ENCODE measurements around the gene SH3BGRL3.
"Not testable (repeated sequence)": the region's sequence is repeated elsewhere in the genome, so short reads cannot be mapped to it uniquely, and the experiment has no call there.

Gene SH3BGRL3

DNA sequence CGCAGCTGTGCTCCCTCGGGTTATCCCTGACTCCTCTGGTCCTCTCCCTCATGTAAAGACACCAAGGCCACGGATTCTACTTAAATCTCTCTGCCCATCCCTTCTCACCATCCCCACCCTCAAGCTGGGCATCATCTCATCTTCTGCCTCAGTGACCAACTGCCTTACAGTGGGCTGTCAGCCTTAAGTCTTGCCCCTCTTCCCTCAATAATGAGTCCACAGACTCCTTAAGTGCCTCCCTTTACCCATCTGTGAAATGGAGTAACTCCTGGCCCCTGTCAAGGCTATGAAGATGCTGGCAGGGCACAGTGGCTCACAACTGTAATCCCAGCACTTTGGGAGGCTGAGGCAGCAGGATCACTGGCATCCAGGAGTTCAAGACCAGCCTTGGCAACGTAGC is 12.1 kb downstream of the SH3BGRL3 start:
- no peak for DNase-seq

DNA sequence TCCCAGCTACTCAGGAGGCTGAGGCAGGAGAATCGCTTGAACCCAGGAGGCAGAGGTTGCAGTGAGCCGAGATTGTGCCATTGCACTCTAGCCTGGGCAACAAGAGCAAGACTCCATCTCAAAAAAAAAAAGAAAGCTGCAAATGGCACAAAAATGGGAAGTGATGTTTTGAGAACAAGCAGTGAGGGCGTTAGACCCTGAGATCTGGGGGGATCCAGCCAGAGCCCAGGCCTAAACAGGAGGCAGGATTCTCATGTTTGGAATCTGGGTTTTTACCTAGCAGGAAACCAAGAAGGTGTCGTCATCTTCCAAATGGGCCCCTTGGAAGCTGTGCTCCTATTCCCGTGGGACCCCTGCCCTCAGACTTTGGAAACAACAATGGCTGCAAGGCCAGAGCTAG is 12.8 kb downstream of the SH3BGRL3 start:
- DNase-seq: not testable (repeated sequence)

DNA sequence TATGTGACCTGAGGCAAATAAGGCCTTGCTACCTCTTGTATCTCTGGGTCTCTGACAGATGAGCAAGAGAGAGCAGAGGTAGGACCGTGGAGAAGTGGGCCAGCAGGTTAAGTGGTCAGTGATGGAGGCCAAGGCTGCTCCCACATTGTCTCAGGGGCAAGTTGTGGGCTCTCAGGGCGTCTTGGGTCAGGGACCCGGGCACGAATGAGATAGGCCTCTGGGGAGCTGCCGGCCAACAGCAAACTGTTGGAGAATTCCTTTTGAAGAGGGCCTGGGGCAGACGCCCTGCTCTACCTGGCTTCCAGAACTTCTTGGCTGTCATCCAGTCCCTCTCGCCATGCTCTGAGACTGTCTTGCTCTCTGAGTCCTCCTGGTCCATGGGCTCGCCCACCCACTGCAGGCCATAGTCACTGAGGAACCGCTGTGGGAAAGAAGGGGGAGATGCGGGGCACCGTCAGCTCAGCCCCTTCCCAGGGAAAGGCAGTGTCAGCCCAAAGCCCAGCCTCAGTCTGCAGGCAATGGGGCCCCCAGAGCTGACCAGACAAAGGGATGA is 14.1 kb downstream of the SH3BGRL3 start:
- DNase-seq: no peak

DNA sequence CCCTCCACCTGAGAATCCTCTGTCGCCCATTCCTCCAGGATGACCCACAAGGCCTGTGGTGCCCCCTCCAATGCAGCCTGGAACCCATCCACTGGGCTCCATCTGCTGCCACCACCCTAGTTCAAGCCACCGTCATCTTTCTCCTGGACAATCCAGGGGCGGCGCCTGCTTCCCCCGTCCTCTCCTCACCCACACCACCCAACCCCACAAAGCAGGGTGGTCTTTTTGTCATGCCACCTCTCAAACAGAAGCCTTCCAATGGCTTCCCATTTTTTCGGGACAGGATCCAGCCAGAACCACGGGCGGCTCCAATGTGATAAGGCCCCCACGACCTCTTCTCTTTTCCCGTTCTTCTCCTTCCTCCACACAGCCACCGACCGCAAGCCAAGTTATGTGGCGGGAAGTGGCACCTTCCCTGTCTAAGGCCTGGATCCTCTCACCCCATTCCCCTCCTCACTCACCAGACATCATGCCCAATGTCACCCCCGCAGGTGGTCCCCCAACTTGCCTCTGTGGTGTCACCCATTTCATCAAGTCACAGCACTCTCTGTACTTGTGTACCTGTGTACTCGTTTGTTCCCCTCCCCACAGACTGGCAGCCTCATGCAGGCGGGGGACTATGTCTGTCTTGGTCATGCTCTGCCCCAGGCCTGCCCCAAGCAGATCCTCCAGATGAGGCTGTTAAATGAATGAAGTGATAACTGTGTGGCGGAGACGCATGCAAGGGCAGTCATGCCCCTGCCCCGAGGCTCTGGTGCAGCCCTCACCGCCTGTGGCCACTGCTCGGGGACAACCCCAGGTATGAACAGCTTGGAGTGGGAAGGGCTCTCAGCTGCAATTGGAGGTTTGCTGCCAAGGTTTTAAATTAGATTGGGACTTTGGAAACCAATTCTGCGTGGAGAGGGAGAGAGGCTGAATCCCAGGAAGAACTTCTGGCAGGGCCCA is 15.6 kb downstream of the SH3BGRL3 start:
- DNase-seq: no peak

DNA sequence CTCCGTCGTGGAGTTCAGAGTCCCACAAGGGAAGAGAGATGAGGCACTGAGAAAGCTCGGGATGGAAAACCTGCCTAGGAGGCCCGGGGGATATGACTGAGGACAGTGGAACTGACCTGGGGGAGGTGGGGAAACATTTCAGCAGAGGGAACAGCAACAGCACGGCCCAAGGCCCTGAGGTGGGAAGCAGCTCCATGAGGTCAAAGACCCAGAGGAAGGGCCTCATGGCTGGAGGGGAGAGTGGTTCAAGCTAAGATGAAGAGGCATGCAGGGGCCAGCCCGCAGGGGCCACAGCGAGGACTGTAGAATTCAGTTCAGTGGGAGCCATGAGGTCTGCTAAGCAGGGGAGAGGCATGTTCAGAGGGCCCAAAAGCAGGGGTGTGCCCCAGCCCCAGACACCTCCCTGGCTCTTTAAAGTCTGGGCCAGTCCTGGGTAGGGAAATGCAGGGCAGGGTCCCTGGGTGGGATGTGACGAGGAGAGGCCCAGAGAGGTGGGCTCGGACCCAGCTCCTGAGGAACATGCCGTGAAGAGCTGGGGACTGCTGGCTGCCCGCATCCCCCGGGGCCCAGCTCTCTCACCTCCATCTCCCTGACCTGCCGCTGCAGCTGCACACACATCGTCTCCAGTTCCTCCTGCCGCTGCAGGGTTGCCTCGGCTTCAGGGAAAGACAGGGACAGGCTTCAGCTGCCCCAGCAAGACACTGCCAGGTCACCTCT is 16.6 kb downstream of the SH3BGRL3 start:
- DNase-seq: no peak

DNA sequence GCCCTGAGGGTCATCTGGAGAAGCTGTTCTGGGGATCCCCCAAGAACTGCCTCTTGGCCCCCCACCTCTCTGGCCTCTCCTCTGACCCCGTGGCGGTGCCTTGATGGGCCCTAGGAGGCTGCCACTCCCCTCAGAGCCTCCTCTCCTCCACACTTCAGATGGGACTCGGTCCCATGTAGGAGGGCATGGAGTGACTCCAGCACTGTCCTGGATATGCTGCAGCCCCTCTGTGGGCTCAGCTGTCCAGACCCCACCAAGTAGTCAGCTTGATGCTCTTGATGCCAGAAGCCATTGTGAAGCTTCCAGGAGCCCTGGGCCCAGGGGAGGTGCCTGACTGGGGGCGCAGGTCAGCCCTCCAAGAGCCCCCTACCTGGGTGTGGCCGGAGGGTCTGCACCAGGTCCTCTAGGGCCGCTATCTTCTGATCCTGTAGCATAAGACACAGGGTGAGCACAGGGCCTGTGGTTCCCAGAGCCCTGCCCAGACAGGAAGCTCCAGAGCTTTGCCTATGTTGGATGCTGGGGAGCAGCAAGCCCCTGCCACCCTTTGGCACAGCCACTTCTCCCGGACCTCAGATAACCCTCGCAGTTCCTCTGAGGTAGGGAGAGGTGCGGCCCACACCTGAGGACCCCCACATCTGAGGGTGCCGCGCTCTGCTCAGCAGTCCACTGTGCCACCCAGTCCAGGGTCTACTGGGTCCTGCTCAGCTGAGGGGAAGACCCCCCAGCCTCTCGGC is 17.3 kb downstream of the SH3BGRL3 start:
- DNase-seq: no peak

DNA sequence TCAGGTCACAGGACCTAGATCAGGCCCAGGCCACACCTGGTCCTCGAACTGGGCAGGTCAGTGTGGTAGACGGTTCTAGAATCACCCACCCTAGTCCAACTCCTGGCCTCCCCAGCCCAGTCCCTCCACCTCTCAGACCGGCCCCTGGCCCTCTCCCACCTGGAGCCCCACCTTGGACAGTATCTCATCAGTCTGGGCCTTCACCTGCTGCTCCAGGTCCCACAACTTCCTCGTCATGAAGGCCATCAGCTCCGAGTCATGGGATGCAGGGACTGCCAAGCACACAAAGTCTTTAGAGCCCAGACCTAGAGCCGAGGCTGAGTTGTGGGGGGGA is 17.9 kb downstream of the SH3BGRL3 start:
- no peak for DNase-seq

DNA sequence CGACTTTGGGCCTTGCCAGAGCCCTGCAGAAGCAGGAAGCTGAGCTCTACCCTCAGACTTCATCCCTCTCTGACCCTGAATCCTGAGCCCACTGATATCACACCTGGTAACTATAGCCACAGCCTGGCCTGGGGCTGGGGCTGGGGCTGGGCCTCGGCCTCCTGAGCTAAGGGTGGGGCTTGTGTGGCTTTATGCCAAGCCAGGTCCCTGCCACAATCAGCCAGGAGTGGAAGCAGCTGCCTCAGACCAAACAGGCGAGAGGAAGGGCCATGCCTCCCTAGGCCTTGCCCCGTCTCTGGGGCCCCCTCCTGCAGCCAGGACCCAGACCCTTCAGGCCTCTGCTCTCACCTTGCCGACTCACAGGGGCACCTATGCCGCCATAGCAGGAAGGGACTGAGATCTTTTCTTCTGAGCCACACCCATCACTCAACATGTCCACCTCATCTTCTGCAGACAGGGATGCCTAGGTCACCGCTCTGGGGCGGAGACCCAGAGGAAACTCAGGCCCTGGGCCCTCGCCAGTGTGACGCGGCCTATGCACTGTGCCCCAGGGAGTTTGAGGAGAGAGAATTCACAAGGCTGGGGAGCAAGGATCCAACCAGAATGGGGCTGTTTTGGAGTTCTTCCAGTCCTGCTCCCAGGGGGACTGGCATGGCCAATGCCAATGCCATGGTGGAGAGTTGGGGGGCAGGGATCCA is 20.8 kb downstream of the SH3BGRL3 start:
- DNase-seq: no peak

DNA sequence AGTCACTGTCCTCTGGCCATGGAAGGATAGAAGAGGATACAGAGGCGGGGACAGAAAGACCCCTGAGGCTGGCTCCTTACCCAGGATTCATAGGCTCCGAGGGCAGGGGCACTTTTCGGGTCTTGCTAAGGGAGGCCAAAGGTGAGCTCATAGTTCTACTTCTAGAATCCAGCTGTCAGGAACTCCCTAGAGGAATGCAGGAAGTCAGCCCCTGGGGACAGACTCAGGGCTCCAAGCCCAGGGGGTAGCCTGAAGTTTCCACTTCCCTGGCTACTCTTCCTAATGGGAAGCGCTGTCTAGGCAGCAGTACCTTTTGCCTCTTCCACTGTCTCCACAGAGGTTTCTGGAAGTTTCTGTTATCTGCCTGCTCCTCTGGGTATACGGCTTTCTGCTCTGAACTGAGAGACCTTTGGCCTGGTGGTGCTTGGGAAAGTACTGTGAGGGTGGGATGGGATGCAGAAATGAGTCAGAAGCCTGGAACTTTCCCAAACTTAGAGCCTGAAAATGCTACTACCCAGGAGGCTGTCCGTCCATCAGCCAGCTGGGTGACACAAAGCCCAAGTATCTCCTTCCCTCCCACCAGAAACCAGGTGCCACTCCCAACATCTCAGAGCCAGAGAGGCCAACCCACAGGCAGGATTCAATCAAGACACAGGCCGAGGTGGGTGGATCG is 23.0 kb downstream of the SH3BGRL3 start:
- DNase-seq: no peak

DNA sequence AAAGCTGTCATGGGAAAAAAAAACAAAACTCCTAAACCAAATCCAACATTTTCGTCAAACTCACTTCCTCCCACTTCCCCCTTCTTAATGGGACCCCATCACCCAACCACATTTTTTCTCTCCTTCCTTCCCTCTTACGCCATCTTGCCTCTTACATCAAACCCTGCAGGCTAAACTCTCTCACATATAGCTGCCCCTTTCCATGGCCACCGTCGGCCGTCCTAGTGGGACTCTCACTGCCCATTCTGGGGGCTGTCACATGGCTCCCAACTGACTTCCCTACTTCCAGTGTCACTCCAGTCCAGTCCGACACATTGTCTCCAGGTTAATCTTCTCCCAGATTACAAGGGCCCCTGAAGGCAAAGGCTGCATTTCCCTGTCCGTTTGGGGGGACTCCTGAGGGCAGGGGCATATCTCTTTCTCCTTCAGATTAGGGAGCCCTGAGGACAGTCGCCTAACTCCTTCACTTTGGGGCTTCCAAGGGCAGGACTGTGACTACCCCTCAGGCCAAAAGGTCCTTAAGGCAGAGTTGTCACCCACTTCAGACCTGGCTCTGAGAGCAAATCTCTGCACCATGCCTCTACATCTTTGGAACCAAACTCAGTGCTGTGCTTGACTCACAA is 25.9 kb downstream of the SH3BGRL3 start:
- no peak for DNase-seq

DNA sequence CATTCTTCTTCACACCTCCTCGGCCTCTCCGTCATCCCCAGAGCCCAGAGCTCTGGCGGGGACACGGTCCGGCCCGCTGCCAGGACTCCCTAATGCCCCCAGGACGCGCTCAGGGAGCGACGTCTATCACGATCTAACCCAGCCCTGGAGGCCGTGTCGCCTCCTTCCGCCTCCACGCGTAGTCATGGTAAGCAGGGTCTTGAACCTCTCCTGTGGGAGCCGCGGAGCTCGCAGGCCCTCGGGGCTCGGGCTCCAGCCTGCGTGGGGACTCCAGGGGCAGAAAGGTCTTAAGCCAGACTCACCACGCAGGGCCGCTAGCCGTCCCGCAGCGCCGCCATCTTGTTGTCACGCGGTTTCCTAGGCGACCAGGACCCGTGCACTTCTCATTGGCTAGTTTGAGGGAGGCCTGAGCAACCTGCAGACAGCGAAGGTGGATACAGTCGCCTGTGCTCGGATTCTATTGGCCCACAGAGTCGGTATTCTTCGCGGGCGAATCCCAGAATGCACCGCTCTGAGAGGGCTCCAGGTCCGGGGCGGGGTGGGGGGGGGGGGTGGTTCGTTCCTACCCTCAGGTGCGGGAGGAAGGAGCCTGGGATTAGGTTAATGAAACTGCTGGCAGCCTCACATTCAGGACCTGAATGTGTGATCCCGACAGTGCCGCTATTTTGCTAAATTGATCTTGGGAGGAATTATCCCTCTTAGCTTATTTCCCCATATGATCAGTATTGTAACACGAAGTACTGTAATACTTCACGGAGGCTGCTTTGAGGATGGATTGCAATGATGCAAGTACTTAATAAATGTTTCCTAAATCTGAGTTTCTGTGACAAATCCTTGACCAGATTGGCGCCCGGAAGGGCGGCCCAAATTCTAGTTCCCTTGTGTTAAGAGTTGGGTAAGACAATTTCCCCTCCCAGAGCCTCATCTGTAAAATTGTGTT is 26.7 kb downstream of the SH3BGRL3 start, which contains the start of gene UBXN11:
Gene UBXN11, minus strand, starts transcription at position 347 of the 940 bp plus-strand sequence. CDS start 3,753 bp downstream, outside the sequence.
- DNase-seq: peak; percentile 97

DNA sequence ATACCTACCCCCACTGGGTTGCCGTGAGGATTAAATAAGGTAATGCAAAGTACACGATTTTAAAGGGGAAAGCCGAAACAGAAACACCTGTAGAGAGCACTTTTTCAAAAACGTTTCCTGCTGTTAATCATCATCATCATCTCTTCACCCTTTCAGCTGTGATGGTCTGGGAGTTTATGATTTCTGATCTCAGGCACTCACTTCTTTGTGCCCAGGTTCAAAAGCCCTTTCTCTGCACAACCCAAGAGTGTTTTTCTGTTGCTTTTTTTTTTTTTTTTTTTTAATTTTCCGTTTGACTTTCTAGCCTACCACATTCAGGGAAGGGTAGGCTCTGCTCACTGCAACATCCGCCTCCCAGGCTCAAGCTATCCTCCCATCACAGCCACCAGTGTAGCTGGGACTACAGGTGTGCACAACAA is 27.5 kb downstream of the SH3BGRL3 start:
- DNase-seq: no peak

DNA sequence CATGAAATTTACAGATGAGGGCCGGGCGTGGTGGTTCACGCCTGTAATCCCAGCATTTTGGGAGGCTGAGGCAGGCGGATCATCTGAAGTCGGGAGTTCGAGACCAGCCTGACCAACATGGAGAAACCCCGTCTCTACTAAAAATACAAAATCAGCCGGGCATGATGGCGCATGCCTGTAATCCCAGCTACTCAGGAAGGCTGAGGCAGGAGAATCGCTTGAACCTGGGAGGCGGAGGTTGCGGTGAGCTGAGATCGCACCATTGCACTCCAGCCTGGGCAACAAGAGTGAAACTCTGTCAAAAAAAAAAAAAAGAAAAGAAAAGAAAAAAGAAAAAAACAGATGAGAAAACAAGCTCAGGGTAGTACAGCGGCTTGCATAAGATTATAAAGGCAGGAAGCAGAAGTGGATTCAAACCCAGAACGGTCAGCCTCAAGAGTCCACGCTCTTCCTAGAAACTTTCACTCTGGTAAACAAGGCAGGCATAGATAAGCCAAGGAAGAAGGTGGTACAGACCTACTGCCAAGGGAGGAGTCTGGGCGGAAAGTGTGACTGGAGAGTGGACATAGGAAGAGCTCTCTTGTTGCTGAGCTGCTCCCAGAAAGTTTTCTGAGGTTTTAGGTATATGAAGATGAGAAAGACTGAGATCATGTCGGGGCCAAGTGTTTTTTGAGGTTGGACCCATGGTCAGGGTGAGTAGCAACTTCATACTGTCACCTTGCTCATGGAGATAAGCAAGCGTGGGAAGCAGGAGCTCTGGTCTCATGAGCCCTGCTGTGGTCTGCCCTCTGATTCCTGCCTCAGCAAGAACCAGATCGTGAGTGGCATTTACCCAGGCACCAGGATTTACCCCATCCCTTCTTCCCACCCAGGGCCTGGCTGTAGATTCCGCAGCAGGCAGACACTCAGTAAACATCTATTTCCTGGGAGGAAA is 28.3 kb downstream of the SH3BGRL3 start:
- DNase-seq: peak; percentile 82

DNA sequence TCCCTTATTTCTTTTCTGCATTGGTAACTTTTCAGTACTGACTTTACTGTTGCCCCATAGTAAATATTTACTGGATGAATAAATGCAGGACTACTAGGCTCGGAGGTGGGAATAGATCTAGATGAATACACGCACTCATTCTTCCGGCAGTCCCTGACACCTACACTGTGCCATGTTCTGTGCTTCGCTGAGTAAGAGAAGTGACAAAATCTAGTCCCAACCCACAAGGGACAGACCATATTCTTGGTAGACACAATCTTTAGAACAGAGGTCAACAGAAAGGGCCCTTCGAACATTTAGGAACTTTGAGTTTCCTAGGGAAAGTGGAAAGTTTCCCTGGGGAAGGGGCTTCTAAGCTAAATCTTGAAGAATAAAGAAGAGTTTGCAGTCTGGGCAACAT is 34.6 kb downstream of the SH3BGRL3 start:
- no peak for DNase-seq

DNA sequence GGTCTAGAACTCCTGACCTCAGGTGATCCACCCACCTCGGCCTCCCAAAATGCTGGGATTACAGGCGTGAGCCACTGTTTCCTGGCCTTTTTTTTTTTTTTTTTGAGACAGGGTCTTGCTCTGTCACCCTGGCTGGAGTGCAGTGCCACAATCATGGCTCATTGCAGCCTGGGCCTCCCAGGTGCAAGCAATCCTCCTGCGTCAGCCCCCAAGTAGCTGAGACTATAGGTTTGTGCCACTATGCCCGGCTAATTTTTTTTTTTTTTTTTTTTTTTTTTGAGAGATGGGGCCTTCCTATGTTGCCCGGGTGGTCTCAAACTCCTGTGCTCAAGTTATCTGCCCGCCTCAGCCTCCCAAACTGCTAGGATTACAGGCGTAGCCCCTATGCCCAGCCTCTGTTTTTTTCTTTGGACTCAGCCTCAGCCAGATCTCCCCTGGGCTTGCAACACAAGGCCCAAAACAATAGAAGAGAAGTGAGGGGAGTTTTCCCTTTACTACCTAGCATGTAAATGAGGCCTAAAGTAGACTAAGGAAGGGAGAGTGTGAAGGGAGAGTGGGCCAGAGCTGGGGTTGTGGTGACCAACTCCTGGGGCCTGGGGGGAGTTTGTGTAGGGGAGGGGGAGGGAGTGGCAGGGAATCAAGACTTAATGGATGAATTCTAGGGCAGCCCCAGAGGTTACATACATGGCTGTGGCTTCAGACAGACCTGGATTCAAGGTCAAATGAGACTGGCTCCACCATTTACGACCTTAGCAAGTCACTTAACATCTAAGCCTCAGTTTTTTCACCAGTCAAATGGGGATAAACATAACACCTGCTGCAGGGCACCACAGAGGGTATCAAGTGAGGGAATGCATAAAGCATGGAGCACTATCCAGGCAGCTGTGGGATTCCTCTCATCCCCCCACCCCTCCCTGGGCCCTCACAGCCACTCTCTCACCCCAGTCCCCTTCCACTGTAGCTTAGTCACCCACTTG is 36.3 kb downstream of the SH3BGRL3 start:
- no peak for DNase-seq

DNA sequence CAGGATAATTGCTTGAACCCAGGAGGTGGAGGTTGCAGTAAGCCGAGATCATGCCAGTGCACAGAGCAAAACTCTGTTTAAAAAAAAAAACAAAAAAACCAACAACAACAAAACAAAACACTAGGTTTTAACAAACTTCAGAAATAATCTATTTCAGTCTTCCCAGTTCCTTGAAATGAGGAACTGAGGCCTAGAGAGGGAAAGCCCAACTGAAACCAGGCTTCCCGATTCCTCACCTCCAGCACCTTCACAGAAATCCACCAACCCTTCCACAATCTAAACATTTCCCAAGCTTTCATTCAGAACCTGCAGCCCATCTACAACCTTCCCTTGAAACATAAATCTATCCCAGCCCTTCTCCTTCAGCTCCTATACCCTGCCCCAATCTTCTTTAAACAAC is 37.3 kb downstream of the SH3BGRL3 start:
- no peak for DNase-seq

DNA sequence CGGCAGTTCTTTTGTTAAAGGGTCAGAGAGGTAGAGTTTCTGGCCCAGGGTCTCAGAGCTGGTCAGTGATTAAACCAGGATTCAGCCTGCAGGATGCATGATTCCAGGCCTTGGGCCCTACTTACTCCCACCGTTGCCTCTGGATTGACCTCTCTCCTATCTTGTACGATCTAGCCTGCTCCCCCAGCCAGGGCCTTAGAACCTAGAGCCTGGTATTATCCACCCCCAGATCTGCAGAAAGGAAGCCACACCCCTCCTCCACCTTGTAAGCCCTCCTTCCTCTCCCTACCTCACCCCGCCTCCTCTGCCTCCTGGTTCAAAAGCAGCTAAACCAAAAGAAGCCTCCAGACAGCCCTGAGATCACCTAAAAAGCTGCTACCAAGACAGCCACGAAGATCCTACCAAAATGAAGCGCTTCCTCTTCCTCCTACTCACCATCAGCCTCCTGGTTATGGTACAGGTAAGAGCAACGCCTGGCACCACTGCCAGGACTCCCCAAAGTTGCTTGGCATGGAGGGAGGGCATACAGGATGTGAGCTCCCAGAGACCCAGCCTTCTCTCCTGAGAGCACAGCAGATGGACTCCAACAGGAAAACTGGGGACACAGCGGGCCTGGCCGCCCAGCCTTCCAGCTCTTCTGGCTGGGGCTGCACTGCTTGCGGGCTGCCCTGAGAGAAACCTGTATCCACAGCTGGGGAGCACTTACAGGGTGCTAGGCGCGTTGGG is 37.9 kb downstream of the SH3BGRL3 start, which contains the start of gene CD52:
Gene CD52, plus strand, starts transcription at position 347 of the 726 bp plus-strand sequence. Its CDS starts 60 bp downstream, at position 407.
- DNase-seq: peak; percentile 57
